KOPT-K1 (cell line): Measurements from ENCODE around the gene RTL5.

Experiments used
- H3K27ac ChIP-seq: fragments of 200-600 bp; sonication (generic); 2 replicates; pipeline ENCODE4 v1.5.1; 2016; ENCODE audit warnings: antibody characterized with exemption, mild to moderate bottlenecking, low read depth, low read length; ENCODE audit not compliant: poor library complexity, severe bottlenecking
- H3K36me3 ChIP-seq: fragments of 200-600 bp; sonication (generic); 2 replicates; pipeline ENCODE4 v1.5.1; 2017; ENCODE audit warnings: antibody characterized with exemption, mild to moderate bottlenecking, low read length, moderate library complexity; ENCODE audit not compliant: insufficient read depth
- H3K9me3 ChIP-seq: fragments of 200-600 bp; sonication (generic); 2 replicates; pipeline ENCODE4 v1.5.1; 2017; ENCODE audit warnings: antibody characterized with exemption, low read length, mild to moderate bottlenecking; ENCODE audit not compliant: insufficient read depth, poor library complexity, severe bottlenecking

The RTL5 gene

DNA sequence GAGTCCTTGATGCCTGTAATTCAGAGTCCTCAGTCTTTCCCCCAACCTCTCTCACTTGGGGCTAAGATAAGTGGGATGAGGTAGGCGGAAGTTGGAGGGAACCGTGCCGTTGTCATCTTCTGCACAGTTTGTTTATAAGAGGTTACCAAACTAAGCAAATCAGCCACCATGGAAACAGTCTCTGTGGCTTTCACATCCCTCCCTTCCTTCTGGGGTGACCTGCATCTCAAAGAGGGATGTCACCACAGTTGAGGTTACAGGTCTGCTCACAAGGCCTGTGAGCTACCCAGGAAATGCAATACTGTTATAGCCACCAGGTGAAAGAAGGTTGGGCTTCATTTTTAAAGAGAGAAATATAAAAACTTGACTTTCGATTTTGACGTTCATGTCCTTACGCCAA, 26.3 kb downstream of the RTL5 start:
- Histone ChIP-seq H3K27ac (no peak overlapping the region), H3K36me3 (no peaks in the 10 kb centered on the region), H3K9me3 (no peaks in the 10 kb centered on the region)

DNA sequence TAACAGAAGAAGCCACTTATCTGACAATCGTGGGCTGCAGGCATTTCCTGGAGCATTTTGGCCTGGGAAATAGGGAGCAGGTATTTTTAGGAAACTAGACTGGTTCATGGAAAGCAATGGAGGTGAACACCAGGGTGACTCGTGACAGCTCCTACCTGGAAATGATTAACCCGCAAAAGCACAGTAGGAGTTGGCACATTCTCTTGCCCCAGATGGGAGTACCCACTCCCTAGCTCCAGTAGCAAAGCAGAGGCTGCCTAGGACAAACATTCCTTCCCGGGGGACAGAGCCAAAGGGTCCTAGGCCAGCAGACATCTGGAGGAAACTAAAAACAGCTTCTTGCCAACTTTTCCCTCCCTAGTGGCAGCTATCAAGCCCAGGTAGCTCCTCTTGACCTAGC, 29.0 kb downstream of the RTL5 start:
- Histone ChIP-seq H3K36me3 (no peaks in the 10 kb centered on the region), H3K9me3 (no peaks in the 10 kb centered on the region), H3K27ac (no peak overlapping the region)

DNA sequence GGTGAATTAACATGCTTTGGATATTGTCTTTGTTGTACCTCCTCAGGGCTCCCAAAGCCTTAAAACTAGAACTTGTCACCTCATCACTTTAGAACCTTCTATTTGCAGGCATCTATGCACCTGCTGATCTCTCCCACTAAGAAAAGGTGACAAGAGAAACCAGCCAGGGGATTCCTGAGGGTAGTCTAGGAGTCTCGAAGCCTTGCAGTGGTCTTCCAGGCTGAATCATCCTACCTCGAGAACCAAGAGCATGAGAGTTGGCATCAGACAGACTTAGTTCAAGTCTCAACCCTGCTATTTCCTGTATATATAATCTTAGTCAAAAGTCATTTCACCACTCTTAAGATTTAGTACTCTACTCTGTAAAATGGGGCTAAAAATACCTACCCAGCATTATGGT, 29.6 kb downstream of the RTL5 start:
- H3K9me3 ChIP-seq: no peaks in the 10 kb centered on the region
- no peak overlapping the region for H3K27ac ChIP-seq
- H3K36me3 ChIP-seq: no peaks in the 10 kb centered on the region

DNA sequence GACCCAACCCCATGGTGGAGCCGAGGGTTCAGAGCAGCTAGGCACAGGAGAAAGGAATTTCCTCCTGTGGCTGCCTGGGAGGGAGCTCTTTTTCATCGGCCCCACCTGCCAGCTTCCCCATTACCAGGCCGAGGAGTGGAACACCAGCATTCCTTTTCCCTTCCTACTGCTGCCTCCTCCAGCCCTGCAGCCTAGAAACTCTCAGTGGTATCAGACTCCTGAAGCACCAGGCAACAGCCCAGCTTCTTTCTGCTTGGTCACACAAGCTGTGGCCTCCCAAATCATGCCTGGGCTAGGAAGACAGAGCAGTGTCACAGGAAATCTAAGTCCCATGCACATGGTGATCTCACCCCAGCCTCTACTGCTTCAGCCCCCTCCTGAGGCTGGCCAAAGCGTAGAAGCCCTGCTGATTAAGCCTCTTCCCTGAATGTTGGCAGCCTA, 30.1 kb downstream of the RTL5 start:
- Histone ChIP-seq H3K9me3 (no peaks in the 10 kb centered on the region), H3K36me3 (no peaks in the 10 kb centered on the region), H3K27ac (no peak overlapping the region)

DNA sequence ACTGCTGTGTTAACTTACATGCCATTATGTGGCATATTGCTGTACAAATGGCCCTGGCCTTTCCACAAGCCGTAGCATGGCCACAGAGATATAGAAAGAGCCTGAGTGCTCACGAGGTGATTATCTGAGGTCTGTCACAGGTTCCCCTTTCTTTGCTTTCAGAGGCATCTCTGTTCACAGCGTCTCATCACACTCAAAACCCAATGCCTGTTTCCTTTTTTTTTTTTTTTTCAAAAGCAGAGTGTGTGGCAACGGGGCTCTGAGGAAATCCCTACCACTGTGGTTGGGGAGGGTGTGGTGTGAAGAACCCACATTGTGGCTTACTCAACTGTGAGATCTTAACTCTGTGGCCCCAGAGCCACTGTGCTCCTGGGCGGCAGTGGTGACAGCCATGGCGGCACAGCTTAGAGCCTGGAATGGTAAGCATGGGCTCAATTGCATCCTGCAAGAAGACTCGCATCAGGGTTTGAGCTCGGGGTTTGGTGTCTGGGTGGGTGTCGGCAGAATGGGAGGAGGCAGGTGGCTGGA, 30.8 kb downstream of the RTL5 start:
- Histone ChIP-seq H3K27ac (no peak overlapping the region), H3K9me3 (no peaks in the 10 kb centered on the region)

DNA sequence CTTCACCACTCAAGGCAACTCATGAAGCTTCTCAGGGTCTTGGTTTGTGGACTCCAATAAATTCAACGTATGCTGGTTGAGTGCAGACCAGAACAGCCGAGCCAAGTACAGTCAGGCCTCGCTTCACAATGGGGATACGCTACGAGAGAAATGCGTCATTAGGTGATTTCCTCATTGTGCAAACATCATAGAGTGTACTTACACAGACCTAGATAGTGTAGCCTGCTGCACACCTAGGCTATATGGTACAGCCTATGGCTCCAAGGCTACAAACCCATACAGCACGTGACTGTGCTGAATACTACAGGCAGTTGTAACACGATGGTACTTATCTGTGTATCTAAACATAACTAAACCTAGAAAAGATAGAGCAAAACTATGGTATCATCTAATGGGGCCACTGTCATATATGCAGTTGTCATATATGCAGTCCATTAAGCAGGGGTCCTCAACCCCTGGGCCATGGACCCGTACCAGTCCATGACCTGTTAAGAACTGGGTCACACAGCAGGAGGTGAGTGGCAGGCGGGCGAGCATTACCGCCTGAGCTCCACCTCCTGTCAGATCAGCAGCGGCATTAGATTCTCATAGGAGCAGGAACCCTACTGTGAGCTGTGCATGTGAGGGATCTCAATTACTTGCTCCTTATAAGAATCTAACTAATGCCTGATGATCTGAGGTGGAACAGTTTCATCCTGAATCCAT, 31.5 kb downstream of the RTL5 start:
- Histone ChIP-seq H3K9me3 (no peaks in the 10 kb centered on the region), H3K36me3 (no peaks in the 10 kb centered on the region), H3K27ac (no peak overlapping the region)

More for the DNA sequence above, 30.8 kb downstream of the RTL5 start:
- no peaks in the 10 kb centered on the region for H3K36me3 ChIP-seq

DNA sequence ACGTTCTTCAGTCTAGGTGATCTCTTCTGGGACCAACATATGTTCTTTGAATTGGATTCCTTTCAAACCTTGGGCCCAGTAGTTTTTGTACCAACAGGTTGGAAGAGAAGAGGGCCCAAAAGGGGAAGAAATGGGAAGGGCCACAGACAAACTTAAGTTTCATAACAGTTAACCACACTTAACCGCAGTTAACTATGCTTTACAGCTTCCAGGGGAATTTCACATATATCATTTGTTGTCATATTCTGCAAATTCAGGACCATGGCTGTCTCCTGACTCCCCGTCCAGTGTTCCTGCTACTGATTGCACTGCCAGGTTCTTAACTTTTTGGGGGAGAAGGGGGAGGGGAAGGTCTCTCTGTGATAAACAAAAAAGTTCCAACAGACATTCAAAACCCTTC, 34.6 kb downstream of the RTL5 start:
- Histone ChIP-seq H3K36me3 (no peaks in the 10 kb centered on the region), H3K27ac (no peak overlapping the region), H3K9me3 (no peaks in the 10 kb centered on the region)

DNA sequence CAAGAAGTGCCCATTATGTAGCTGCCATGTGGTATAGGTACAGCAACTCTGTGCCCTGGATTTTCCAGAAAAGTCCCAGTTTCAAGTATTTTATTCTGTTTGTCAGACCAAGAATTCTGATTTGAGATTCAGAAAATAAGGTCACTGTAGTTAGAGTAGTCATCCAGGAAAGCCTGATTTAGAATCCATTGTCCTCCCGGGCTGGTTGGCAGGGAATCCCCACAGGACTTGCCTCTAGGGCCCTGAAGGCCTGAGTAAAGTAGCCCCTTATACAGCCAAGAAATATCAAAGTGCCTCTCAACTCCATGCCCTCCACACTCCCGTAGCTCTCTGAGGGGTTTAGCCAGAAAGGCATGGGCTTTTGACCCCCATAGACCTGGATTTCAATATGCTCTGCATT, 36.3 kb downstream of the RTL5 start:
- no peaks in the 10 kb centered on the region for H3K9me3 ChIP-seq
- no peaks in the 10 kb centered on the region for H3K36me3 ChIP-seq

DNA sequence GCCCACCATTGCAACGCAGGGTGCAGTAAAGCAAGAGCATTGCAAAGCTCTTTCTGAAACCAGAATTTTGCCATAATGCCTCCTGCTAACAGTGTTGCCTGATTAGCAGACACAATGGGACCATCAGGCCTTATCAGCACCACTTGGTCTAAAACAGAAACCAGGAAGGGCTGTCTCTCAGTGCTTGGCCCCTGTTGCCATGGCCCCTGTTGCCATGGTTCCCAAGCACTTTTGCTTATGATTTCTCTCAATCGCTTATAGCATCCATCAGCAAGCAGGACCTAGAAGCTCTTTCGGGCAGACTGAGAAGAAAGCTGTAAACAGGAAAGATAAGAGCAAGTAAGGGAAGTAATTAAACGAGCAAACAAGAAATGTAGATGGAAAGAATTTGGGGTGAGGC, 36.8 kb downstream of the RTL5 start:
- H3K27ac ChIP-seq: no peak overlapping the region
- no peaks in the 10 kb centered on the region for H3K36me3 ChIP-seq

More for the DNA sequence above, 36.3 kb downstream of the RTL5 start:
- no peak overlapping the region for H3K27ac ChIP-seq

DNA sequence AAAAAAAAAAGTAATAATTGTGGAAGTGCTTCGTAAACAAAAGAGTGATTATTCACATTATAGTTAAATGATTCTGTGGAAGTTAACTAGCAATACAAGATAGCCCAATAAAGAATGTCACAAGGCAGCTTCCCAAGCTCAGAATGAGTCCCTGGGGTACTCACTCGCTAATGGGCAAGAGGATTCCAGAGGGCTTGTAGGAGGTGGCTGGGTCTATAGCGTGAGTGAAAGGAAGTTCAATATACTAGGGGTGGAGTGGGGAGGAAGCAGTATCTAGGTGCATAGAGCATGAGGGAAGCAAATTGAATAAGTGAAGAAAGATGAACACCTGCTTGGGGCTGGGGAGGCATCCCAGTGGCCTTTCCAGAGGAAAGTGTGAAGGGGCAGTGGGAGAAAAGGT, 42.5 kb downstream of the RTL5 start:
- Histone ChIP-seq H3K9me3 (no peaks in the 10 kb centered on the region), H3K36me3 (no peaks in the 10 kb centered on the region), H3K27ac (no peak overlapping the region)

More for the DNA sequence above, 36.8 kb downstream of the RTL5 start:
- H3K9me3 ChIP-seq: no peaks in the 10 kb centered on the region

DNA sequence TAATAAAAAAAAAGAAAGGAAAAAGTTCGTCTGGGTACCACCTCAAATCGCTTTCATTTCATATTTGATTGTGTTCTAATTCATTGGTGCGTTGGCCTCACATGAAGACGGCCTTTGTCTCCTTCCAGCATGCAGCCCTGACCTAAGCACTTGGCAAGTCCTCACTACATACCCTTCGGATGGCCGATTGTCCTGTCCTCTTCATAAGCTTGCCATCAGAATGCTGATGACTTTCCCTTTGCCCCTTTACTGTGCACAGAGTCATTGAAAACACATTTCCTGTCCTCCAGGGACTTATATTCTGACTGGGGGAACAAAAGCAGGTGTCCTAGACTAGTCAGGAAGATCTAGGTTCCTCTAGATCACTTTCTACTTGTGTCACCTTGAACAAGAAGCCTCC, 43.0 kb downstream of the RTL5 start:
- no peaks in the 10 kb centered on the region for H3K9me3 ChIP-seq
- H3K36me3 ChIP-seq: no peaks in the 10 kb centered on the region
- no peak overlapping the region for H3K27ac ChIP-seq

DNA sequence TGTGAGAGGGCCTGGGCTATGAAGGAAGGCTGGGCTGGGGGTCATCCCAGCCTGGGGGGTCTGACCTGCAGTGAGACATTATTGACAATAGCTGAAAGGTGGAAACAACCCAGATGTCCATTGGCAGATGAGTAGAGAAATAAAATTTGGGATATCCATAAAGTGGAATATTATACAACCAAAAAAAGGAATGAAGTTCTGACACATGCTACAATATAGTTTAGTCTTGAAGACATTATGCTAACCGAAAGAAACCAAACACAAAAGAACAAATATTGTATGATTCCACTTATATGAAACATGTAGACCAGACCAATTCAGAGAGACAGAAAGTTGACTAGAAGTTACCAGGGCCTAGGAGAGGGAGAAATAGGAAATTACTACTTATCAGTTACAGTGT, 44.7 kb downstream of the RTL5 start:
- Histone ChIP-seq H3K36me3 (no peaks in the 10 kb centered on the region), H3K9me3 (no peaks in the 10 kb centered on the region)

DNA sequence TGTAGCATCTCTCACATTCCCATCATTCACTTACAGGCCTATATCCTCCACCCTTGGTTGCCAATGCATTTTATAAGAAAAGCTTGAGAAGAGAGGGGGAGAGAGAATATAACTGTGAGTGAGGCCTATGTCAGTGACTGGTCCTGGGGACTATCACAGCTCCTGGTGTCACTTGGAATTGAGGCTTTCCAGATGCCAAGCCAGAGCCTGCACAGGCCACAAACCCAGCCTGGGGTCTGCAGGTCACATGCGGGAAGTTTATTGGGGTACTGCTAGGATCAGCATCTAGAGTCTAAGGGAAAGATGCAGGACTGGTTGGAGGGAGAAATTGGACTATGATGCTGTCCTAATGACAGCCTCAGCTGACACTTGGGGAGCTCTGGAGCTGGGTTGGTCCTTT, 47.6 kb downstream of the RTL5 start:
- H3K9me3 ChIP-seq: no peaks in the 10 kb centered on the region
- H3K36me3 ChIP-seq: no peaks in the 10 kb centered on the region
- no peak overlapping the region for H3K27ac ChIP-seq

More for the DNA sequence above, 44.7 kb downstream of the RTL5 start:
- H3K27ac ChIP-seq: no peak overlapping the region

DNA sequence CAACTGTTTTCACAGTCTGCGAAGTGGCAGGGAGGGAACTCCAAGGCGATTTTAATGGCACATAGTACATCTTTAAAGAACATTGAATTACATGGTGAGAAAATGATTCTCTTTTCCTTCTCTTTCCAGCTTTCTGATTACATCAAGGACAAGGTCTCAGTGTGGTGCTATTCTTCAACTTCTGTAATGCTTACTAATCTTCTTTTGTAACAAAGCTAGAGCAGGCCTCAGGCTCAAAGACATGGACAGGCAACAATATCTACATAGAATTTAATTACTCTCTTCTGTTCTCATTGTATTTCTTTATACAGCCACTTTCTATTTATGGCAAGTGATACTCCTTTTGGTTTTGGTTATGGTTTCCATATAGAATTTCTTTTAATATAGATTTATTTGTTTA, 48.4 kb downstream of the RTL5 start:
- no peaks in the 10 kb centered on the region for H3K36me3 ChIP-seq
- no peaks in the 10 kb centered on the region for H3K9me3 ChIP-seq
- no peak overlapping the region for H3K27ac ChIP-seq

DNA sequence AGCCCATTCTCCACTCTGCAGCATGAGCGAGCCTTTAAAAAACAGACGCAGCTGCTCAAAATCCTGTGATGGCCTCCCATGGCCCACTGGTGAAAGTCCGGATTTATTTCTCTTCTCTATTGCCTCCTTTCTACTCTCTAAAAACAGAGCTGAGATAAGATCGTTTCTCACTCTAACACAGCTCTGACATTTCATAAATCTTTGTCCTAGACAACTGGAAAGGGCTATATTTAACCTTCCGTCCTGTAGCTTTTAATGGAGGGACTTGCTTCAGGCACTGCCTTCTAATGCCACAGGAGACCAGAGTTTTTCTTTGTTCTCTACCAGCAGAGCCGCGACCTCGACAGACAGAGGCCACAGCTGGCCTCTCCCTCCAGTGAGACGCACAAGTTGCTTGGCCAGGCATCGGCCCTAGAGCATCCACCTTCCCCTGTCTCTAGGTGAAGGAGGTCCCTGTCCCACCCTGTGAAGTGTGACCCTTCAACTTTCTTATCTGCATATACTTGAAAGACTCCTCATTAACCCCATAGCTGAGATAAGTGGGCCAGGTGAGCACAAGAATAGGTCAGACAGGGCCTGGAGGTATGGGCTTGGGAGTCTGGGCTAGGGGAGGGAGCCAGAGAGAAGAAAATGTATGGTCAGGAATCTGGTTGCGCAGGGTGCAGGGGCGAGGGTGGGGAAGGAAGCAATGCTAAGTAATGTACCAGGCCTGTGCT, 50.0 kb downstream of the RTL5 start:
- H3K27ac ChIP-seq: no peak overlapping the region
- no peaks in the 10 kb centered on the region for H3K9me3 ChIP-seq
- no peaks in the 10 kb centered on the region for H3K36me3 ChIP-seq

DNA sequence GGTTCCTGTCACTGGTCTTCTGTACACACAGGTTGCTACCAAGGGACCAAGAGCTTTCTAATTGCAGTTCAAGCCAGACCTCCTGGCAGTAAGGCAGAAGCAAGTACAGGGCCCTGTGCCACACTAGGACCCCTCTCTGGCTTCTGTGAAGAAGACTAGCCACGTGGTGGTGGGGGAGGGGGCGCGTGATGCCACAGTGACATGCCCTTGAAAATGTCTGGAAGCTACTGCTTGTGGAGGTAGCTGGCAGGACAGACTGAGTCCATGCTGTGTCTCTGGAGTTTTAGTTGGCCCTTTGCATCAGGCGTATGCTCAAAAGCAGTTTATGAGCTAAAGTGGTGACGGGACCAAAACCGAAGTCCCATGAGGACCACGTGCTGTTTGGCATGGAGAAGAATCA, 50.9 kb downstream of the RTL5 start:
- Histone ChIP-seq H3K36me3 (no peaks in the 10 kb centered on the region), H3K27ac (no peak overlapping the region), H3K9me3 (no peaks in the 10 kb centered on the region)
